Right atrium auricular region (tissue), 2 donors: ENCODE data around the gene INVS. TPM values are rescaled to one million over a fixed set of nuclear protein-coding genes. Genes with fewer than 3 reads are reported as not detected.

Experiments used
- DNase-seq: peaks from one replicate; pipeline ENCODE4 v3.0.0-alpha.2; 2019; ENCODE audit warnings: low spot score
- H3K27ac ChIP-seq, 2 donors: fragments of 200-600 bp; sonication (generic); 1 replicate in 1 of 2; 2 replicates in 1 of 2; pipeline ENCODE4 v1.5.1; 2016 to 2019
- H3K27me3 ChIP-seq, 2 donors: fragments of 200-600 bp; sonication (generic); one replicate each; pipeline versions ENCODE4 v1.5.1 to v1.6.0; 2017 to 2019
- H3K36me3 ChIP-seq: fragments of 200-600 bp; sonication (generic); one replicate; pipeline ENCODE4 v1.5.1; 2016
- H3K4me1 ChIP-seq, 2 donors: fragments of 200-600 bp; sonication (generic); one replicate each; pipeline versions ENCODE4 v1.5.1 to v1.6.0; 2017 to 2019
- H3K4me3 ChIP-seq, 2 donors: fragments of 200-600 bp; sonication (generic); 1 replicate in 1 of 2; 2 replicates in 1 of 2; pipeline ENCODE4 v1.5.1; 2017 to 2019; ENCODE audit warnings: mild to moderate bottlenecking in 1 of 2, moderate library complexity in 1 of 2
- H3K9me3 ChIP-seq, 2 donors: fragments of 200-600 bp; sonication (generic); one replicate each; pipeline ENCODE4 v1.5.1; 2019
- total RNA-seq, 2 donors: library from RNA; depleted of rRNA; stranded (reverse); fragments of >200 nt; gene quantifications; one replicate each; pipeline ENCODE4 v1.1.0, GENCODE V29; 2016
- TF ChIP-seq, protein P1 (sequence below), 2 donors: fragments of 200-600 bp; sonication (generic); IDR thresholded peaks; one replicate each; pipeline ENCODE4 v1.5.1; 2019; ENCODE audit warnings: antibody characterized with exemption in 2 of 2

INVS gene
- total RNA-seq, 2 donors from 2014 or later, result 7.8 to 10.1 TPM

DNA sequence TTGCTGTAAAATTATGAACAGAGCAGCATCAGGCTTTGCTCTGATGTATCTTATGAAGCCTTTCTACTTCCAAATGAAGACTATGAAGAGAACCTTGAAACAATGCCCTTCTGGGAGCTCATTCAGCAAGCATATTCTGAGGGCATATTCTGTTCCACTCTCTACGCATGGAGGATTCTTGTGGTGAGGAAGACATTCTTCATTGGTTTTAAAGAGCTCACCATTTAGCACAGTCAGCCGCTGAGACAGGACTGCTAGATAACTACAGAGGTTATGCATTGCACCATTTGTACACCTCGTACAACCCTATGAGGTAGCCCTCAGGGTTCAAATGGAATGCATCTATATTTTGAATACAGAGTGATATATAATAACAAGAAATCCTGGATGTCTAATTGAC is 61.0 kb downstream of the INVS start:
- Histone ChIP-seq H3K4me3 (no peak overlapping the region), H3K36me3 (no peaks in the 10 kb centered on the region), H3K4me1 (no peaks in the 10 kb centered on the region), H3K9me3 (no peaks in the 10 kb centered on the region), H3K27ac (no peak overlapping the region), H3K27me3 (no peaks in the 10 kb centered on the region)
- TF ChIP-seq, protein P1, sequence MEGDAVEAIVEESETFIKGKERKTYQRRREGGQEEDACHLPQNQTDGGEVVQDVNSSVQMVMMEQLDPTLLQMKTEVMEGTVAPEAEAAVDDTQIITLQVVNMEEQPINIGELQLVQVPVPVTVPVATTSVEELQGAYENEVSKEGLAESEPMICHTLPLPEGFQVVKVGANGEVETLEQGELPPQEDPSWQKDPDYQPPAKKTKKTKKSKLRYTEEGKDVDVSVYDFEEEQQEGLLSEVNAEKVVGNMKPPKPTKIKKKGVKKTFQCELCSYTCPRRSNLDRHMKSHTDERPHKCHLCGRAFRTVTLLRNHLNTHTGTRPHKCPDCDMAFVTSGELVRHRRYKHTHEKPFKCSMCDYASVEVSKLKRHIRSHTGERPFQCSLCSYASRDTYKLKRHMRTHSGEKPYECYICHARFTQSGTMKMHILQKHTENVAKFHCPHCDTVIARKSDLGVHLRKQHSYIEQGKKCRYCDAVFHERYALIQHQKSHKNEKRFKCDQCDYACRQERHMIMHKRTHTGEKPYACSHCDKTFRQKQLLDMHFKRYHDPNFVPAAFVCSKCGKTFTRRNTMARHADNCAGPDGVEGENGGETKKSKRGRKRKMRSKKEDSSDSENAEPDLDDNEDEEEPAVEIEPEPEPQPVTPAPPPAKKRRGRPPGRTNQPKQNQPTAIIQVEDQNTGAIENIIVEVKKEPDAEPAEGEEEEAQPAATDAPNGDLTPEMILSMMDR (IDR thresholded peaks at IDR 0.05), result no peak
- no peak for DNase-seq

- no peaks in the 10 kb centered on the region for H3K4me1 ChIP-seq
- H3K36me3 ChIP-seq, result no peaks in the 10 kb centered on the region
- no peaks in the 10 kb centered on the region for H3K27me3 ChIP-seq
- no peak overlapping the region for H3K27ac ChIP-seq
- no peaks in the 10 kb centered on the region for H3K9me3 ChIP-seq
- no peak overlapping the region for H3K4me3 ChIP-seq
- no peak for DNase-seq
- TF ChIP-seq, protein P1 (IDR thresholded peaks at IDR 0.05), result no peak
These were observed 68.1 kb downstream of the INVS start for GRCh38 chr9:100167176-100167575.

- H3K27me3 ChIP-seq, result no peaks in the 10 kb centered on the region
- TF ChIP-seq, protein P1 (IDR thresholded peaks at IDR 0.05), result no peak
These were observed 69.0 kb downstream of the INVS start for GRCh38 chr9:100167915-100168654.

DNA sequence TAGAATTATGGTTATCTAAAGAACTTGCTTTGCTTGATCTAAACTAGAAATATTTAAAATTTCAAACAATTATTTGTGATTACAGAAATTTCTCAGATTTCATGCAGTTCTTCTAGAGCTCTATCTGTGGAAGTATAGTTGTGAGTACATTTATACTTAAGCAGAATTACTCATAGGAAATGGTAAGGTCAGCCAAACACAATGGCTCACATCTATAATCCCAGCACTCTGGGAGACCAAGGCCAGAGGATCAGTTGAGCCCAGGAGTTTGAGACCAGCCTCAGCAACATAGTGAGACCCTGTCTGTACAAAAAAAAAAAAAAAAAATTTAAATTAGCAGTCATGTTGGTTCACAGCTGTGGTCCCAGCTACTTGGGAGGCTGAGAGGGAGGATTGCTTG is 71.0 kb downstream of the INVS start:
- Histone ChIP-seq H3K27ac (no peak overlapping the region), H3K27me3 (no peaks in the 10 kb centered on the region), H3K36me3 (no peaks in the 10 kb centered on the region), H3K9me3 (peaks cover 0 to 12% of the 10 kb centered on the region in 2 donors), H3K4me3 (no peak overlapping the region), H3K4me1 (no peaks in the 10 kb centered on the region)
- no peak for DNase-seq
- TF ChIP-seq, protein P1 (IDR thresholded peaks at IDR 0.05), result no peak

More at GRCh38 chr9:100167915-100168654, 69.0 kb downstream of the INVS start:
- Histone ChIP-seq H3K36me3 (no peaks in the 10 kb centered on the region), H3K9me3 (peaks cover 0 to 2% of the 10 kb centered on the region in 2 donors), H3K4me3 (no peak overlapping the region), H3K27ac (no peak overlapping the region), H3K4me1 (no peaks in the 10 kb centered on the region)
- no peak for DNase-seq

GRCh38 chr9:100170556-100170955 is 71.5 kb downstream of the INVS start:
- Histone ChIP-seq H3K9me3 (peaks cover 0 to 12% of the 10 kb centered on the region in 2 donors), H3K27me3 (no peaks in the 10 kb centered on the region), H3K36me3 (no peaks in the 10 kb centered on the region), H3K27ac (no peak overlapping the region), H3K4me3 (no peak overlapping the region), H3K4me1 (no peaks in the 10 kb centered on the region)
- no peak for DNase-seq
- TF ChIP-seq, protein P1 (IDR thresholded peaks at IDR 0.05), result no peak

DNA sequence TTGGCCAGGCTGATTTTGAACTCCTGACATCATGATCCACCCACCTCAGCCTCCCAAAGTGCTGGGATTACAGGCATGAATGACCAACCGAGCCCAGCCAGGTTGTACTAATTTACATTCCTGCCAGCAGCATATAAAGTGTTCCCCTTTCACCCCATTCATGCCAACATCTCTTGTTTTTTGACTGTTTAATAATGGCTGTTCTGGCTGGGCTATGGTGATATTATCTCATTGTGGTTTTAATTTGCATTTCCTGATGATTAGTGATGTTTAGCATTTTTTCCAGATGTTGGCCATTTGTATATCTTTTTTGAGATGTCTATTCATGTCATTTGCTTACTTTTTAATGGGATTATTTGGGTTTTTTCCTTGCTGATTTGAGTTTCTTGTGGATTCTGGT is 87.3 kb downstream of the INVS start:
- no peaks in the 10 kb centered on the region for H3K27me3 ChIP-seq
- TF ChIP-seq, protein P1 (IDR thresholded peaks at IDR 0.05), result no peak
- DNase-seq, result no peak
- H3K27ac ChIP-seq, result no peak overlapping the region
- H3K4me1 ChIP-seq, result no peaks in the 10 kb centered on the region
- no peak overlapping the region for H3K4me3 ChIP-seq
- no peaks in the 10 kb centered on the region for H3K36me3 ChIP-seq
- H3K9me3 ChIP-seq, result peaks cover 14 to 33% of the 10 kb centered on the region in 2 donors
